Islet precursor cell (in vitro differentiated cells): ENCODE measurements around the gene CLCN7.

ENCODE experiments used
- DNase-seq: peaks from one replicate; pipeline ENCODE4 v3.0.0-alpha.2; 2018

The CLCN7 gene

GRCh38 chr16:1474796-1475551, at the start of gene CLCN7:
TSS of gene CLCN7 (minus strand) at chr16:1475028. CDS start at chr16:1474974, 54 bp downstream.
- peak; percentile 89 for DNase-seq

- no peak for DNase-seq
These were observed 49.5 kb upstream of the CLCN7 start for GRCh38 chr16:1524366-1524765.

GRCh38 chr16:1523581-1524245, 48.9 kb upstream of the CLCN7 start:
- no peak for DNase-seq

GRCh38 chr16:1520461-1520860, 45.6 kb upstream of the CLCN7 start:
- DNase-seq: no peak

- no peak for DNase-seq
These were observed 45.0 kb upstream of the CLCN7 start for GRCh38 chr16:1519831-1520230.

- no peak for DNase-seq
These were observed 43.9 kb upstream of the CLCN7 start for GRCh38 chr16:1518626-1519135.

- no peak for DNase-seq
These were observed 39.7 kb upstream of the CLCN7 start for GRCh38 chr16:1514507-1514906.

GRCh38 chr16:1512774-1513173, 37.9 kb upstream of the CLCN7 start:
- no peak for DNase-seq

- no peak for DNase-seq
These were observed 37.1 kb upstream of the CLCN7 start for GRCh38 chr16:1511662-1512569.

GRCh38 chr16:1510941-1511351, 36.1 kb upstream of the CLCN7 start:
- DNase-seq: no peak

- no peak for DNase-seq
These were observed 35.4 kb upstream of the CLCN7 start for GRCh38 chr16:1510272-1510671.

GRCh38 chr16:1509307-1510221, 34.7 kb upstream of the CLCN7 start:
- no peak for DNase-seq

GRCh38 chr16:1508494-1509187, 33.8 kb upstream of the CLCN7 start:
- no peak for DNase-seq

- DNase-seq: no peak
These were observed 31.8 kb upstream of the CLCN7 start for GRCh38 chr16:1506494-1507213.

GRCh38 chr16:1505912-1506311, 31.1 kb upstream of the CLCN7 start:
- DNase-seq: no peak

GRCh38 chr16:1505073-1505844, 30.4 kb upstream of the CLCN7 start:
- DNase-seq: no peak

- DNase-seq: no peak
These were observed 28.5 kb upstream of the CLCN7 start for GRCh38 chr16:1503110-1503955.

GRCh38 chr16:1502092-1503004, 27.5 kb upstream of the CLCN7 start:
- DNase-seq: no peak
